Measurements from ENCODE around the gene CPT1A.
A peak's percentile ranks its signal among the peaks of the same experiment; 100 is the strongest.

Gene CPT1A

DNA sequence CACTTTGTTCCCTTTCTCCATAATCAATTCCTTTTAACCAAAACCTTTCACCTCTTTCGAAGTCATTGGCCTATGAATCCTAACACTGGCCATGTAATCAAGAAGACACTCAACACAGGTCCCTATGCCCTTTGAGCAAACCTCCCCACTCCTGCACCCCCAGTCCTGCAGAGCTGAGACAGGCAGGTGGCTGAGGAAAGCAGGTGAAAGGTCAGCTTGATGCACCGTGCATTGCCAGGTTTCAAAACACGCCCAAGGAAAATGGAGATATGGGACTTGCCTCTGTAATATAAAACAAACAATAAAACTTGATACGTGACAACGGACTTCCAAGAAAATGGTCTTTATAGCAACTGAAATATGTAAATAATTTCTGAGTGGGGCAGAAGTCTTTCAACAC, 10.6 kb downstream of the CPT1A start:
- no peak for DNase-seq (ENCODE audit: low read depth)

DNA sequence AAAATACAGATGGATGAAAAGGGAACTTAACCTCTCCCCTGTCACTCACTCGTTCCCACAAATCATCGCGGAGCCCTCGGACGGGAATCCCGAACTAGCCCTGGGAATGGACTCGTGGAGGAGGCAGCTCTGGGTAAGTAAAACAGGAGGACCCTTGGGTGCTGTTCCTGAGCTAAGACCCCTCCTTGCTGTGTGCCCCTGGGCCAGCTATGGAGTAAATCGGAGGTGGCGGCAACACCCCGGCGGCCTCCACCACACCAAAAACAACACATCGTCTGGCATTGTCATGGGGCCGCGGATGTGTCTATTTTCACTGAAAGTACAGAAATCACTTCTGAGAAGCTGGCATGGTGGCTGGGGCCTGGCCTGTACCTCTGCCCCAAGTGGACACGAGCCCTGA, 12.1 kb downstream of the CPT1A start:
- DNase-seq (ENCODE audit: low read depth): no peak

- DNase-seq (ENCODE audit: low read depth): no peak
Observed at GRCh38 chr11:68828957-68829356, 12.8 kb downstream of the CPT1A start.

- no peak for DNase-seq (ENCODE audit: low read depth)
Observed at GRCh38 chr11:68828155-68828931, 13.4 kb downstream of the CPT1A start.

DNA sequence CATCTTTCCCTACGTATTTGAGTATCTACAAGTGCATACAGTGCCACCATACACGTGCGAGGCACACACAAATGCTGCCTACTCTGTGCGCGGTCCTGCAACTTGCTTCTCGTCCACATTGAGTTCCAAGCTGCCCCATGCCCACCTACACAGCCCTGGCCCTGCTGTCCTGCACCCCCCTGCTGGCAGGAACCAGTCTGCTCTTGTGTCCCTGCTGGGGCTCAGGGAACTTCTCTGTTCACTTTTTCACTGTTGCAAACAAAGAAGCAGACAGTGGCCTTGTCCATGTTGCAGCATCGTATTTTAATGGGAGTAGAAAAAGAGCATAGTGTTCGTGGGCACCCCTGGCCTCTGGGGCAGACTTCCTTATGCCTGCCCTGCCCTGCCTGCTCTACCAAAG, 14.0 kb downstream of the CPT1A start:
- DNase-seq (ENCODE audit: low read depth): no peak

- no peak for DNase-seq (ENCODE audit: low read depth)
Observed at GRCh38 chr11:68826726-68827125, 15.0 kb downstream of the CPT1A start.

DNA sequence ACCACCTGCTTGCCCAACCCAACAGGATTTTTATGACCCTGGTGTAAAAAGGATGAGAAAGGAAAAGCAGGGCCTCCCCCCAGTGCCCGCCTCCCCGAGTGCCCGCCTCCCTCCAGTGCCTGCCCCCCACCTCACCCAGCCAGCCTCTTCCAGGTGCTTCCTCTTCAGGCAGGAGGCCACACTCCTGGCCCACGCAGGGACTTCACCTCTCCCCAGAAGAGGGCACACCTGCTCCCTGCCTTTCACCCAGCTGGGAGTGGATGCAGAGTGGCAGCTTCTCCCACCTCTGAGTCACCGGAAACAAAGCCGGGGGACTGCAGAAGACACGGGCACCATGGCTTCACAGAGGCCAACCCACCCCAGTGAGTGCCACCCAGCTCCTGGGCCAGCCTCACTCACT, 16.1 kb downstream of the CPT1A start:
- DNase-seq (ENCODE audit: low read depth): peak; percentile 26

DNA sequence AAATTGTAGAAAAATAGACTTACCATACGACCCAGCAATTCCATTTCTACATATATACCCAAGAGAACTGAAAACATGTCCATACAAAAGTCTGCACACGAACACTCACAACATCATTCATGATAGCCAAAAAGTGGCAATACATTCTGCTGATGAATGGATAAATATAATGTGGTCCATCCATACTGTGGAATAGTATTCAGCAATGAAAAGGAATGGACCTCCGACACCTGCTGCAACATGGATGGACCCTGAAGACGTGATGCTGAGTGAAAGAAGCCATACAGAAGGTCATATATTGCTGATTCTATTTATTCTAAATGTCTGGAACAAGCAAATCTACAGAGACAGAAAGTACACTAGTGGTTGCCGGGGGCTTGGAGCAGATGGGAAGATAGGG, 19.2 kb downstream of the CPT1A start:
- DNase-seq (ENCODE audit: low read depth): no peak

- no peak for DNase-seq (ENCODE audit: low read depth)
Observed at GRCh38 chr11:68821670-68822069, 20.0 kb downstream of the CPT1A start.

- DNase-seq (ENCODE audit: low read depth): no peak
Observed at GRCh38 chr11:68819362-68819761, 22.4 kb downstream of the CPT1A start.

DNA sequence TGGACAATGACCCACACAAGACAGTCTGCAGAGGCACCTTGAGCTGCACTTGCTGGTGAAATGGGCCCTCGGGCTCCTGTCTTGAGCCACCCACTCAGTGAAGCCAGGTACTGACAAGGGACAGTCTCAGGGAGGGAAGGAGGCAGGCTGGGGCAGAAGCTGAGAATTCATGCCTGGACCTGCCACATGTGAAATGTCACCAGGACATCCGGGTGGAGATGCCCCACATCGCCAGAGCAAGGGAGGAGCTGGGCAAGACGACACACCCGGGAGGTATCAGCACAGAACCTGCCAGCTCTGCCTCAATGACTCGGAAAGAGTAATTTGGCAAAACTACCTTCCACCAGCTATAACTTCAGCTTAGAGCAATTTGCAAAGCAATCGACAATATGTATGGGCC, 23.5 kb downstream of the CPT1A start:
- DNase-seq (ENCODE audit: low read depth): no peak

DNA sequence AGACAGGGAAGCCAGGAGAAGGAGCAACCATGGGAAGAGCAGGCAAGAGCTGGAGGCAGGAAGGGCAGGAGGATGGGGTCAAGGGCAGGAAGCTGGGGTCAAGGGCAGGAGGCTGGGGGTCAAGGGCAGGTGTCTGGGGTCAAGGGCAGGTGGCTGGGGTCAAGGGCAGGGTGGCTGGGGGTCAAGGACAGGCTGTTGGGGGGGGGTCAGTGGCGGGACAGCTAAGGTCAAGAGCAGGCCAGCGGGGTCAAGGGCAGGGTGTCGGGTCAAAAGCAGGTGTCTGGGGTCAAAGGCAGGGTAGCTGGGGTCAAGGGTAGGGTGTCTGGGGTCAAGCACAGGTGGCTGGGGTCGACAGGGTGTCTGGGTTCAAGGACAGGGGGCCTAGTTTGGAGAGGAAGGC, 24.2 kb downstream of the CPT1A start:
- no peak for DNase-seq (ENCODE audit: low read depth)

DNA sequence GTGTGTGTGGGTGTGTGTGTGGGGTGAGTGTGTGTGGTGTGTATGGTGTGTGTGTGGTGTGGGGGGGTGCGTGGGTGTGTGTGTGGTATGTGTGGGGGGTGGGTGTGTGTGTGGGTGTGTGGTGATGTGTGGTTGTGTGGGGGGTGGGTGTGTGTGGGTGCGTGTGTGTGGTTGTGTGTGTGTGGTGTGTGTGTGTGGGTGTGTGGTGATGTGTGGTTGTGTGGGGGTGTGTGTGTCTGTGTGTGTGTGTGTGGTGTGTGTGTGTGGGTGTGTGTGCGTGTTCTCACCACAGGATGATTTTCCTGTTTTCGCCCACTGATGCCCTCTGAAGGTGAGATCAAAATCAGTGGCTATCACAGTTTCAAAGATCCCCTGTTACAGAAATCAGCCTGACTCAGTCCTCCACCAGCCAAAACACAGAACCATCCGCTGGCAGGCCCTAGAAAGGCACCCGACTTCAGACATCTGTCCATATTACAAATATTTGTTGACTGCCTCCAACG, 24.7 kb downstream of the CPT1A start:
- no peak for DNase-seq (ENCODE audit: low read depth)

DNA sequence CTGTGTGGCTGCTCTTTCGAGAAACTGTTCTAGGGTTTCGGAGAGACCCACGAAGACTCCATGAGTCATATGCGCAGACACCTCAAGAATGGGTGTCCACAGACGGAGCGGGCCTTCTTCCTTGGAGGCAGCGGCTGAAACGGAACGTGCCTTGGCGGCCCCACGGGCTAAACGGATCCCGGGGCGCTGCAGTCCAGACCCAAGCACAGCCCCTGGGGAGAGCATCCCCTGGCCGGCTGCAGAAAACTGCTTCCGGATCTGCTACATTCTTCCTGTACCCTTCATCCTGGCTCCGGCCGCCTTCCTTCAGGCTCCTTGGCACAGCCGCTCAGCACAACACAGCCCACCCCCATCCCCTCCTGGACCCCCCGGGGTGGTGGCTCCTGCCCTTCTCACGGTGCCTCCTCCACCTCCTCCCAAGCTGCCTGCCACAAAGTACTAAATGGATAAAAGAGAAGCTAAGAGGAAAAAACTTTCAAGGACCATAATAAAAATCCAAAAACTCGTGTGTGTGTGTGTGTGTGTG, 25.4 kb downstream of the CPT1A start:
- no peak for DNase-seq (ENCODE audit: low read depth)

- DNase-seq (ENCODE audit: low read depth): no peak
Observed at GRCh38 chr11:68813773-68814172, 27.9 kb downstream of the CPT1A start.

- no peak for DNase-seq (ENCODE audit: low read depth)
Observed at GRCh38 chr11:68812526-68812925, 29.2 kb downstream of the CPT1A start.

- no peak for DNase-seq (ENCODE audit: low read depth)
Observed at GRCh38 chr11:68810164-68810563, 31.6 kb downstream of the CPT1A start.

DNA sequence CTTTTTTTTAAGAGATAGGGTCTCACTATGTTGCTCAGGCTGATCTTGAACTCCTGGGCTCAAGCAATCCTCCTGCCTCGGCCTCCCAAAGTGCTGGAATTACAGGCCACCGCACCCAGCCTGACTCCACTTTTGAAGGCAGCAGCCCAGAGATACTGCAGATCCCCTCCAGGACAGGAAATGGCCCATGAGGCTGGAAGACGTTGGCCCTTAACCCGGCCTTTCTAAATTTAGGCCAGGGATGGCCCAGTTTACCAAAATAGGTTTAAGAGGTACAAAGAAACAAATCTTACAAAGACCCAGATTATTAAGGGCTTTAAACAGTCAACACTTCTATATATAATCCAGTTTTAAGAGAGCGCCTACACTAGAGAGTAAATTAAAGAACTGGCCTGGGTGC, 32.2 kb downstream of the CPT1A start:
- no peak for DNase-seq (ENCODE audit: low read depth)

- DNase-seq (ENCODE audit: low read depth): no peak
Observed at GRCh38 chr11:68808787-68809186, 32.9 kb downstream of the CPT1A start.

DNA sequence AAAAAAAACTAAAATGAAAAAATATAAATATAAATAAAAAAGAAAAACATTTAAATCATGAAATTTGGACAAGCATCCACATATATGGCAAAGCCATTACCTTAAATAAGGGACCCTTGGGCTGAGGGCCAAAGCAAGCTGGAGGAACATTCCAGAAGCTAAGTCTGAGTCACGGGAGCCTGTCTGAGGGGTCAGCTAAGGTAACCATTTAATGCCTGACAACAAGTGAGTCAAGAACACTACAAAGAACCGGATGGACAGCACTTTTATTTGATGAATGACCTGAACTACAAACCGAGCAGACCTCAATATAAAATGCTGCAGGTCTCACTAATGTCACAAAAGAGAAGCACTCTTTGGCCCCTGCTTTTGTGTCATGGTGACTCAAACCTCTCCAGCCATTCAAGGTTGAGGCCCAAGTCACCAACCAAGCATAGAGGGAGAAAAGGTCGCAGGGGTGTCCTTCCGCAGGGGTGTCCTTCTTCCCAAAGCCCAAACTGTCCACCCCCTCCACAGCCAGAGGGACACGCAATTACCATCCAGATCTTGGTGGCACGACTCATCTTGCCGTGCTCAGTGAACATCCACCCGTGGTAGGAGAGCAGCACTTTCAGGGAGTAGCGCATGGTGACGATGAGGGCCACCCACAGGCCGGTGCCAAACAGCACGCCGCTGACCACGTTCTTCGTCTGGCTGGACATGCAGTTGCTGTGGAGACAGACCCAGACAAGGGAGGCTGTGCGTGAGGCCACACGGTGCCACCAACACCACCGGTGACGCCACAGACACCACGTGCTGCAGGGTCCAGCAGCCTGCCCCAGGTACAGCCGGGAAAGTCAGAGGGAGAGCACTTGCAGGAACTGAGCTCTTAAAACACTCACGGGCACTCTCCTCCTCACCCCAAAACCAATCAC, 34.5 kb downstream of the CPT1A start:
- no peak for DNase-seq (ENCODE audit: low read depth)

DNA sequence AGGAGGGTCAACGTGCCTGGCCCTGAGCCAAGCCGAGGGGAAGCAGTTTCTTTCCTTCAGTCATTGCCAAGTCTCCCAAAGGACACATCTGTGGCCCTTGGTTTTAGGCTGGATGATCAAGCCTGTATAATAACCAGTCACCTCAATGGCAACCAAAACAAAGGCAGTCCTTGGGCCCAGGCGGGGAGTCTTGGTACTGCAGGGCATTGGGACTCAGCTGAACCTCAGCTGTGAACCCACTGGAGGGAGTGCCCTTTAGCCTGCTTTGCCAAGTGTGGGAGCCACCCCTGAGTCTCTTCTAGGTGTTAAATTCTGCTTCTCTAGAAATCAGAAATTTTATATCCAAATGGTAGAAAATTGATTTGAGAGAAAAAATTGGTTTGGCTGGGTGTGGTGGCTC, 36.9 kb downstream of the CPT1A start:
- no peak for DNase-seq (ENCODE audit: low read depth)

DNA sequence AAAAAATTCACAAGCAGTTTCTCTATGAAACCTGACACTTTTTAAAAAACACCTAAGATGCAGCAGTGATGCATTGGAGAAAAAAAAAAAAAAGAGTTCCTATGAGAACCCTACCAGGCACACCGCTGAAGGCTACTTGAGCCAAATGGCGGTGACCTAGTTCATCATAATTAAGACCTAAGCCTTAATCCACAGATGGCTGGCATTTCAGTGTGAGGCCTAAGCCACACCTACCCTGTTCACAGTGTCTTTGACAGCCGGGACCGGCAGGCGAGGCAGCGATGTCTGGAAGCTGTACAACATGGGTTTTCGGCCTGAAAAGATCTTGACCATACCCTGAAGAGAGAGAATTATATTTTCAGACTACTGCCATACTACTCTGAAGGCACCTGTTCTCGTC, 38.0 kb downstream of the CPT1A start:
- DNase-seq (ENCODE audit: low read depth): no peak

Measured in activated T-helper 1 cell treated with Interleukin-2 at 50 U/mL for 16 hours (primary cell).